Measurements from ENCODE around the gene CLRN1. TPM values are rescaled to one million over a fixed set of nuclear protein-coding genes. Genes with fewer than 3 reads are reported as not detected.
"Not testable (repeated sequence)": the region's sequence is repeated elsewhere in the genome, so short reads cannot be mapped to it uniquely, and the experiment has no call there.

CLRN1 gene
- polyA plus RNA-seq, 3 donors from 2014 or later: not detected

DNA sequence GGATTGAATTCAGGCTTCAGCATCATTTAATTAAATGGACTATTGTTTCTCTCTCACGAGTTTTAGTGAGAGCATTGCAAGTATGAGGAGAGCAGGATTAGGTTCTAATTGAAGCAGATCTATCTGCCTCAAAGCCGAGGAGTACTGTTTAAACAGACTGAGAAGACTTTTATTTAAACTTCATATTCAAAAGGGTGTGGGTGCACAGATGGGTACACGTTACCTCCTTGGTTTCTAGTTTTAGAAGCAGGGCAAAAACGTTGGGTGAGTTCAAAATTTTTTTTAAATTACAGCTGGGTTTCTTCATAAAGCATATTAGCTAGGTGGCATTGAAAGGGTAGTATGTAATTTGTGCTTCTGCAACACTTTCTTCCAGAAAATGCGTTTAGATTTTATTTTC, 26.5 kb upstream of the CLRN1 start:
- Mint-ChIP-seq H3K36me3 (no peaks in the 10 kb centered on the region), H3K4me1 (no peaks in the 10 kb centered on the region), H3K9me3 (peaks cover 0 to 2% (median 0%) of the 10 kb centered on the region in 6 donors), H3K27ac (no peak overlapping the region), H3K4me3 (no peak overlapping the region), H3K27me3 (ENCODE audit: low read depth in 3 of 3) (peaks cover 0 to 2% (median 2%) of the 10 kb centered on the region in 3 donors)
- no peak for DNase-seq

DNA sequence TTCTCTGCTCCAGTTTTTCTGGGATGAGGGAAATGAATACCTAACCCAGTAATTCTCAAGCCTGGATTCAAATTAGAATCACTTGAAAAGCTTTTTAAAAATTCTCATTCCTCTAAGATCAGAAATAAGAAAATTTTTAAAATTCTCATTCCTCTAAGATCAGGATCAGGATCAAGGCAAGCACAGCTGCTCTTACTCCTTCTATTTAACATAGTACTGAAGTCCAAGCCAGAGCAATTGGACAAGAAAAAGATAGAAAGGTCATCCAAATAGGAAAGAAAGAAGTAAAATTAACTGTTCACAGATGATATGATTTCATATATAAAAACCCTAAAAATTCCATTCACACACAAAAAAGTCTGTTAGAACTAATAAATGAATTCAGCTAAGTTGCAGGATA, 24.2 kb upstream of the CLRN1 start:
- H3K27ac Mint-ChIP-seq: no peak overlapping the region
- H3K4me1 Mint-ChIP-seq: no peaks in the 10 kb centered on the region
- DNase-seq: no peak
- no peak overlapping the region for H3K4me3 Mint-ChIP-seq
- no peaks in the 10 kb centered on the region for H3K36me3 Mint-ChIP-seq
- H3K9me3 Mint-ChIP-seq: peaks cover 0 to 2% (median 0%) of the 10 kb centered on the region in 6 donors
- H3K27me3 Mint-ChIP-seq (ENCODE audit: low read depth in 3 of 3): peaks cover 0 to 5% (median 2%) of the 10 kb centered on the region in 3 donors

DNA sequence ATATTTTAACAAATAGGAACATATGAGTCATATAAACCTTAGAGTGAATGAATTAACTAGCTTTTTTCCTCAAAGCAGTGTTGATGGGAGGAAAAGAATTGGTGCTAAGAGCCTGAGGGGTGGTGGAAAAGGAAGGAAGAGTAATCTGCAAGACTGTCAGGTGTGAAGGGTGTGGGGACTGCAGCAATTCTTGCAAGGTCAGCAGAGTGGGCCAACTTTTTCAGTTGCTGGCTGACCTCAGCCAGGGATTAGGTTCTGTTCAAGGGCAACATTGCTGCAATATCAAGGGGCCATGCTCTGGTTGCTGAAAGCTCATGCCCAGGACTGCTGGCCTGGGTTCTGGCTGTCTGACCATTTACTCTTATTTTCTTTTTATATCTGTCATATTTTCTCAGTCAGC, 23.0 kb upstream of the CLRN1 start:
- Mint-ChIP-seq H3K9me3 (peaks cover 0 to 2% (median 0%) of the 10 kb centered on the region in 6 donors), H3K36me3 (no peaks in the 10 kb centered on the region), H3K4me3 (no peak overlapping the region), H3K4me1 (no peaks in the 10 kb centered on the region), H3K27ac (no peak overlapping the region), H3K27me3 (ENCODE audit: low read depth in 3 of 3) (peaks cover 0 to 3% (median 0%) of the 10 kb centered on the region in 3 donors)
- no peak for DNase-seq

DNA sequence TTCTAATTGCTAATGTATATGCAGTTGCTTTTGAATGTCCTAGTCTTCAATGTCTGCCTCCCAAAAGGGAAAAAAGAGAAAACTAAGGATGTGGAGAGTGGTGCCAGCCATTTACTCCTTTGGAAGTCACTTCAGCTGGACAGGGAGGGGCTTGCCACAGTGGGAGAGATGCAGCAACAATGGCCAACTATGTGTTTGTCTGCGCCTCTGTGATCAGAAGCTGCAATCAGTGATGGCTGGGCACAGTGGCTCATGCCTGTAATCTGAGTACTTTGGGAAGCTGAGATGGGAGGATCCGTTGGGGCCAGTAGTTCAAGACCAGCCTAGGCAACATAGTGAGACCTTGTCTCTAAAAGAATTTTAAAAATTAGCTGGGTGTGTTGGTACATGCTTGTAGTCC, 16.7 kb upstream of the CLRN1 start:
- Mint-ChIP-seq H3K36me3 (no peaks in the 10 kb centered on the region), H3K9me3 (peaks cover 0 to 1% (median 0%) of the 10 kb centered on the region in 6 donors), H3K4me3 (no peak overlapping the region), H3K27ac (no peak overlapping the region), H3K27me3 (ENCODE audit: low read depth in 3 of 3) (peaks cover 3 to 6% (median 3%) of the 10 kb centered on the region in 3 donors), H3K4me1 (no peaks in the 10 kb centered on the region)
- no peak for DNase-seq

DNA sequence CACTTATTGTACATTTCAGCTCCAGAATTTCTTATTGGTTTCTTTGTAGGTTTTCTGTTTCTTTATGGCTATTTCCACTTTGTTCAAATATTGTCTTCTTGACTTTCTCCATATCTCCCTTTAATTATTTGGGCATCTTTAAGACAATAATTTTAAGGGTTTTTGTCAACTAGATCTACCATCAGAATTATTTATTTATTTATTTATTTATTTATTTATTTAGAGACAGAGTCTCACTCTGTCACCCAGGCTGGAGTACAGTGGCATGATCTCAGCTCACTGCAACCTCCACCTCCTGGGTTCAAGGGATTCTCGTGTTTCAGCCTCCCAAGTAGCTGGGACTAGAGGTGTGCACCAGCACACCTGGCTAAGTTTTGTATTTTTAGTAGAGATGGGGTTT, 15.9 kb upstream of the CLRN1 start:
- H3K9me3 Mint-ChIP-seq: not testable (repeated sequence)

DNA sequence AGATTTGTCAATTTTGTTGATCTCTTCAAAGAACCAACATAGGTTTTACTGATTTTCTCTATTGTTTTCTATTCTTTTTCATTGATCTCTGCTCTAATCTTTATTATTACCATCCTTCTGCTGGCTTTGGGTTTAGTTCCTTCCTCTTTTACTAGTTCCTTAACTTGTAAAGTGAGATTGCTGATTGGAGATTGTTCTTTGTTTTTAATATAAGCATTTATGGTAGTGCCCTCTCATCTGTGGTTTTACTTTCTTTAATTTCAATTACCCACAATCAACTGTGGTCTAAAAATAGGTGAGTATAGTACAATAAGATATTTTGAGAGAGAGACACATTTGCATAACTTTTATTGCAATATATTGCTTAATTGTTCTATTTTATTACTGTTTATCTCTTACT, 13.2 kb upstream of the CLRN1 start:
- H3K27me3 Mint-ChIP-seq (ENCODE audit: low read depth in 3 of 3): peaks cover 3 to 12% (median 6%) of the 10 kb centered on the region in 3 donors
- peaks cover 0 to 1% (median 0%) of the 10 kb centered on the region in 6 donors for H3K9me3 Mint-ChIP-seq
- no peaks in the 10 kb centered on the region for H3K36me3 Mint-ChIP-seq

More for the DNA sequence above, 15.9 kb upstream of the CLRN1 start:
- peaks cover 6 to 10% (median 6%) of the 10 kb centered on the region in 3 donors for H3K27me3 Mint-ChIP-seq (ENCODE audit: low read depth in 3 of 3)
- H3K36me3 Mint-ChIP-seq, H3K27ac Mint-ChIP-seq, DNase-seq, H3K4me1 Mint-ChIP-seq, H3K4me3 Mint-ChIP-seq: not testable (repeated sequence)

DNA sequence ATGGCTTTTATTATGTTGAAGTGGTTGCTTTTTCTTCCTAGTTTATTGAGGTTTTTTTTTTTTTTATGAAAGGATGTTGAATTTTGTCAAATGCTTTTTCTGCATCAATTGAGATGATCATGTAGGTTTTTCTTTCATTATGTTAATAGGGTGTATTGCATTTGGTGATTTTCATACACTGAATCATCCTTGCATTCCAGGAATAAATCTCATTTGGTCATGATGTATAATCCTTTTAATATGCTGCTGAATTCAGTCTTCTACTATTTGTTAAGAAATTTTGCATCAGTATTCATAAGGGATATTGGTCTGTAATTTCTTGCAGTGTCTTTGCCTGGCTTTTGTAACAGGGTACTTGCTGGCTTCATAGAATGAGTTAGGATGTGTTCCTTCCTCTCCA, 11.5 kb upstream of the CLRN1 start:
- H3K36me3 Mint-ChIP-seq: no peaks in the 10 kb centered on the region
- DNase-seq: no peak
- peaks cover 3 to 5% (median 5%) of the 10 kb centered on the region in 3 donors for H3K27me3 Mint-ChIP-seq (ENCODE audit: low read depth in 3 of 3)
- no peaks in the 10 kb centered on the region for H3K4me1 Mint-ChIP-seq
- no peak overlapping the region for H3K27ac Mint-ChIP-seq
- H3K4me3 Mint-ChIP-seq: no peak overlapping the region
- H3K9me3 Mint-ChIP-seq: no peaks in the 10 kb centered on the region

More for the DNA sequence above, 13.2 kb upstream of the CLRN1 start:
- DNase-seq: no peak
- no peak overlapping the region for H3K27ac Mint-ChIP-seq
- no peak overlapping the region for H3K4me3 Mint-ChIP-seq
- no peaks in the 10 kb centered on the region for H3K4me1 Mint-ChIP-seq

DNA sequence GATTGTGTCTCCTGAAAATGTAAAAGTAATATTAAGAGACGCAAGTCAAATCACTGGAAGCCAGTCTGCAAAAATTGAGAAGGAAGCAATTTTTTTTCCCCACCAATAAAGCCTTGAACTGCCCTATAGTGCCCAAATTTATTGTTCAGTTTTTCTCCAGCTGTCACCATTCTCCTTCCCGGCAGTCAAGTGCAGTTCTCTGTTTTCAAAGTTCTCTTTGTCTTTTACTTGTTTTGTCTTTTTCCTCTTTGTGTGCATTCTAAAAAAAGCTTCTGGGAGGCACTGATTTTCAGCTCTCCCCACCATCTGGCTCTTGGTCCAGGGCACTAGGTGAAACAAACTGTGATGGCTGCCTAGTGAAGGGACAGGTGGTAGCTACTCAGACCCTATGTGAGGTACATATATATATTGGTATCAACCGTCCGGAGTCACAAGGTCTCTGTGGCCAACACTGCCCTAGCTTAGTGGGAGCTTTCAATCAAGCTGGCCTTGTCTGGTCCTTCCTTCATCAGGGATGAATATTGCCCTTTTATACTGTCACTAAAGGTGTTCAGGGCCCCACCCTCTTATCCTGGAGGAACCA, 6.1 kb upstream of the CLRN1 start:
- Mint-ChIP-seq H3K27me3 (ENCODE audit: low read depth in 3 of 3) (peaks cover 0 to 14% (median 3%) of the 10 kb centered on the region in 3 donors), H3K4me3 (no peak overlapping the region), H3K4me1 (no peaks in the 10 kb centered on the region), H3K36me3 (no peaks in the 10 kb centered on the region), H3K9me3 (no peaks in the 10 kb centered on the region), H3K27ac (no peak overlapping the region)
- no peak for DNase-seq

DNA sequence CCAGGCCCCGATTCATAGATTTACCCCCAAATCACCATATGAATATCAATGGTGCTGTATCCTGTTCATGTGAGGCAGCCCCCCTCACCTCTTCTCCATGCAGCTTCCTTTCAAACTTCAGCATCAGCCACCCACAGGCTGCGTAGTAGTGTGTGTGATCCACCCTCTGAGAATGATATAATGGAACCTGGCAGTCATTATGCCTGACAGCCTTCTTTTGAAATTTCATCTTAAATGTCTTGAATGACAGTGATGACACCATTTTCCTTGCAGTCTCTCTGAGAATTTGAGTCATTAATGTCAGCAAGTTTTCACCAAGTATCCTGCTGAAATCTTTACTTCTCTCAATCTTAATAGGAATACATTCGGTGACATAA, 3.5 kb upstream of the CLRN1 start:
- Mint-ChIP-seq H3K36me3 (no peaks in the 10 kb centered on the region), H3K27ac (no peak overlapping the region), H3K27me3 (ENCODE audit: low read depth in 3 of 3) (peaks cover 0 to 11% (median 3%) of the 10 kb centered on the region in 3 donors), H3K4me1 (no peaks in the 10 kb centered on the region), H3K9me3 (no peaks in the 10 kb centered on the region), H3K4me3 (no peak overlapping the region)
- DNase-seq: no peak

DNA sequence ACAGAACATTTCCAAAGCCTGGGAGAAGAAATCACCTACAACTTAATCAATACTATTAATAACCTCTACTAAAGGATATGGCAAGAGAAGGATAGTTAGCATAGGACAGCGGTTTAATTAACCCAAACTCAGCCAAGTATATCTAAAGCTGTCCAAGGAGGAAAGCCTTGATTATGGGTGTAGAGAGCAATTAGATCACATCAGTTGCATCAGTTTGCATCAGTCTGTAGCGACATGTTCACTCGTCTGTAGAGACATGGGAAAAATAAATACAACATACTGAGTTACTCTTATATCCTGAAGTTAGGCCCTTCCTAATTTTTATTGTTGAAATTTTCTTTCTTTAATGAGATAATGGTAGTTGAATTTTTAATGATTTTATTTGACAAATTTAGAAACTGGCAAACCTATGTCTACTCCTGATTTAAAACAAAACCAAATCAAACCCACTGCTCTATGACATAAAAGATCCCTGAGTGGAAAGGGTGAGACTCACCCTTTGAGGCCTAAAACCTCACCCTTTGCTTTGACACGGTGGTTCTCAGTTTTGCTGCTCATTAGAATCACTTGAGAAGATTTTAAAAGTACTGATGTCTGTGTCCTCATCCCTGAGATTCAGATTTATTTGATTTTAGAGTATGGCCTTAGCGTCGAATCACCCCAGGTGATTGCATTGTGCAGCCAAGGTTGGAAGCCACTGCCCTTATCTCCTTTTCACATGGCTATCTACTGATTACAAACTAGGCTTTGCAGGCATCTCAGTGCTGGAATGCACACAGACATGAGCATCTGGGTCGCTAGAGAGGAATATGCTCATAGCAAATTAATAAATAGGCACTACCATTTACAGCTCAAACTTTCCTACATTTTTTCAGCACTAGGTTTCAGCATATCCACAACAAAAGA, 2.8 kb upstream of the CLRN1 start:
- peaks cover 2 to 11% (median 3%) of the 10 kb centered on the region in 3 donors for H3K27me3 Mint-ChIP-seq (ENCODE audit: low read depth in 3 of 3)
- H3K4me3 Mint-ChIP-seq: no peak overlapping the region
- no peaks in the 10 kb centered on the region for H3K9me3 Mint-ChIP-seq
- no peak overlapping the region for H3K27ac Mint-ChIP-seq
- H3K36me3 Mint-ChIP-seq: no peaks in the 10 kb centered on the region
- no peak for DNase-seq
- H3K4me1 Mint-ChIP-seq: no peaks in the 10 kb centered on the region

DNA sequence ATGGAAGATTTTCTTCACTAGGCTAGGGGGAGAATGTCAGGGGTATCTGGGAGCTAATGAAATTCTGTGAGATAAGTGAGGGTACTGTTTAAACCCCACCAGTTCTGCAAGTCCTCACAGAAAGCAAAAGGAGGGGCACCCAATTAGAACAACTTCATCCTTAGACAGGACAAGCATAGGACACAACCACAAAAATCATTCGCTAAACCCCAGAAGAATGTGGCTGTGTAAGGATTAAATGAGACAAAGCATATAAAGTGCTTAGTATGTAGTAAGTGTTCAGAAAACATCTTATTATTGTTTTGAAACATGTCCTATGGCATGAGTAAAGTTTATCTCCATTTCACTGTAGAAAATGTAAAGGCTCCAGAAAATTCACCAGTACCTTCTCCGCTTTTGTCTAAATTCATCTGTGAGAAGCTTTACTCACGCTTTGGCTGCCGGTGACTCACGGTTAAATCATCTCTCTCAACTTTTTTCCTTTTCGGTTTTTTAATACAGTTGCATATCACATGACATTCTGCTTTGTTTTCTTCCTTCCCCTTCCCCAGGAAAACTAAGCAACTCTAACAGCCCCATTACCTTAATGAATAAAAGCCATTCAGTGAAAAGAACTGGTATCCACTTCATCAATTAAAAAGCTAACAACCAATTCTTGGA, 1.7 kb downstream of the CLRN1 start:
- Mint-ChIP-seq H3K4me3 (no peak overlapping the region), H3K9me3 (no peaks in the 10 kb centered on the region), H3K27ac (no peak overlapping the region), H3K27me3 (ENCODE audit: low read depth in 3 of 3) (peaks cover 0 to 9% (median 4%) of the 10 kb centered on the region in 3 donors), H3K4me1 (no peaks in the 10 kb centered on the region), H3K36me3 (no peaks in the 10 kb centered on the region)
- DNase-seq: no peak

DNA sequence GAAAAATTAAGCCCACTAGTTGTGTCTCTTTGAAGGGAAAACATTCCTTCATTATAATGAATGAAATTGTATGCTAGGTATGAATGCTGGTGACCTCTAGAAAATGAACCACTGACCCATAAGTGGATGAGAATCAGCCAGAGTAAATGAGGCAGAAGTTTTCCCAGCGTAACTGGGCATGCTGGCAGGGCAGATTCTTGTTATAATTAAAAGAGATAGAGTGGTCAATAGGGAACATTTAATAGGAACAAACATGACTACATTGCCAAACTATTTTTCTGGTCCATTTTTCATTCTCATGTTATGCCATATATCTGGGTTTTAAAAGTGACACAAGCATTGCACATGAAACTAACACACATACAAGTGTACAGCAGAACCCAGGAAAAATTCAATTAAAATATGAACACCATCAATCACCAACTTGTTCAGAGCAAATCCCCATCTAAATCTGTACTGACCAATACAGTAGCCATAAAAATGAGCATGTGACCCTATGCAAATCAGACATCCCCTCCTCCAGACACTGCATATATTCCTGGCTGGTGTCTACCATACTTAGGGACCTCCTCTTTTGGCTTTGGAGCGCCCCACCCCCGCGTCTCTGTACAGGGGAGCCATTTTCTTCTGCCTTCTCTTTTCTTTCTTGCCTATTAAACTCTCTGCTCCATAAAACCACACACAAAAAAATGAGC, 4.0 kb downstream of the CLRN1 start:
- Mint-ChIP-seq H3K4me3 (no peak overlapping the region), H3K9me3 (no peaks in the 10 kb centered on the region), H3K36me3 (no peaks in the 10 kb centered on the region), H3K27me3 (ENCODE audit: low read depth in 3 of 3) (peaks cover 4 to 8% (median 6%) of the 10 kb centered on the region in 3 donors), H3K27ac (no peak overlapping the region), H3K4me1 (no peaks in the 10 kb centered on the region)
- DNase-seq: no peak

DNA sequence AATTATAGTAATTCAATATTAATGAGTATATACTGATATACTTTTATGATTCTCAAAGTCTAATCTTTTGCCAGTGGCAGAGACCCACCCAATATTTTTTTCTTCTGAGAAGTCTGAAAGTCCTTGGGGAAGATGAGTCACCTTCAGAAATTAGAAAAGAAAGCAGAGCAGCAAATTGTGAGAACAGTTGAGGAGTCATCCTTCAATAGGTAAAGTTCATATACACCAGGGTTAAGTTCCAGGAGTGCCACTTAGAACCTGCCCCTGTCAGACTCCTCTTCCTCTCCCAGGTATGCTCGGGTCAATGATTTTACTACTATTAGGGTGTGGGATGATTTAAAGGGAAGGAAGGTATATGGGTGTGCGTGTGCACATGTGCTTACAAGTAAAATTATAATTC, 7.1 kb downstream of the CLRN1 start:
- no peak overlapping the region for H3K4me3 Mint-ChIP-seq
- no peaks in the 10 kb centered on the region for H3K4me1 Mint-ChIP-seq
- H3K27me3 Mint-ChIP-seq (ENCODE audit: low read depth in 3 of 3): peaks cover 4 to 6% (median 6%) of the 10 kb centered on the region in 3 donors

More for the DNA sequence above, 7.1 kb downstream of the CLRN1 start:
- H3K36me3 Mint-ChIP-seq: no peaks in the 10 kb centered on the region
- H3K27ac Mint-ChIP-seq: no peak overlapping the region
- H3K9me3 Mint-ChIP-seq: no peaks in the 10 kb centered on the region
- DNase-seq: no peak
